Fibroblast of skin of right quadriceps (primary cell): ENCODE data around the gene FBP1.

ENCODE experiments used
- DNase-seq: peaks from one replicate; pipeline ENCODE4 v3.0.0-alpha.2; 2013

Gene FBP1

GRCh38 chr9:94639061-94639998 is at the start of gene FBP1:
Gene FBP1 (minus strand): TSS chr9:94639518. CDS start chr9:94639310, 208 bp downstream.
- DNase-seq = no peak

- DNase-seq = no peak
These were observed 48.1 kb upstream of the FBP1 start for GRCh38 chr9:94687451-94687850.

GRCh38 chr9:94685359-94685758 is 46.0 kb upstream of the FBP1 start:
- DNase-seq = no peak

- peak; percentile 76 for DNase-seq
These were observed 42.2 kb upstream of the FBP1 start for GRCh38 chr9:94681508-94681907.

GRCh38 chr9:94680621-94681020 is 41.3 kb upstream of the FBP1 start:
- no peak for DNase-seq

DNA sequence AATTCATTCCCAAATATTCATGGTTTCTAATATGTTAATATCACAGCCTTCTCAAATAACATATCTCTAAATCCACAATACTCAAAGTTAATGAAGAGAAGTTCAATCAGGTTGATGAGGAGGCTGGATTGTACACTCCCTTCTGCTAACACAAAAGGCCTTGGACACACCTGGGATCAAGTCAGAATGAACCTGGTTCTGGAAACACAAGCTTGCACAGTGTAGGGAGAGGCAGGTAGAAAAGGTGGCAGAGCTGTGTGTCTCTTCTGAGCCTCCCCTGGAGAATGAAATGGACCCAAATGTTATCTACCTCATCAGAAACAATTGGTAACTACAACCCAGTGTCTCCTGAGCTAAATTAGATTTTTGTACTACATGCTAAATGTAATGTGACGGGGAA is 40.7 kb upstream of the FBP1 start:
- no peak for DNase-seq

GRCh38 chr9:94679587-94679986 is 40.3 kb upstream of the FBP1 start:
- DNase-seq = no peak

GRCh38 chr9:94677929-94678328 is 38.6 kb upstream of the FBP1 start:
- no peak for DNase-seq

- DNase-seq = no peak
These were observed 37.3 kb upstream of the FBP1 start for GRCh38 chr9:94676446-94677131.

- peak; percentile 83 for DNase-seq
These were observed 35.9 kb upstream of the FBP1 start for GRCh38 chr9:94675008-94675881.

DNA sequence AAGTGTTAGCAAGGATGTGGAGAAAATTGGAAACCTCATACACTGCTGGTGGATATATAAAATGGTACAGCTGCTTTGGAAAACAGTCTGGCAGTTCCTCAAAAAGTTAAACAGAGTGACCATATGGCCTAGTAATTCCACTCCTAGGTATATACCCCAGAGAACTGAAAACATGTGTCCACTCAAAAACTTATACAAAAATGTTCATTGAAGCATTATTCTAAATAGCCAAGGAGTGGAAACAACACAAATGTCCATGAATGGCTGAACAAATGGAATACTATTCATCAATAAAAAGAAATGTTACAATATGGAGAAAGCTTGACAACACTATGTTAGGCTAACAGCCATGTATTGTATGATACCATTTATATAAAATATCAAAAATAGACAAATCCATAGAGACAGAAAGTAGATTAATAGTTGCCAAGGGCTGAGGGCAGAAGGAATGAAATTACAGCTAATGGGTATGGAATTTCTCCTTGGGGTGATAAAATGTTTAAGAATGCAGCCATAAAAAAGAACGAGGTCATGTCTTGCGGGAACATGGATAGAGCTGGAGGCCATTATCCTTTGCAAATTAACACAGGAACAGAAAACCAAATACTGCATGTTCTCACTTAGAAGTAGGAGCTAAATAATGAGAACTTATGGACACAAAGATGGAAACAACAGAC is 33.6 kb upstream of the FBP1 start:
- DNase-seq = peak; percentile 85

DNA sequence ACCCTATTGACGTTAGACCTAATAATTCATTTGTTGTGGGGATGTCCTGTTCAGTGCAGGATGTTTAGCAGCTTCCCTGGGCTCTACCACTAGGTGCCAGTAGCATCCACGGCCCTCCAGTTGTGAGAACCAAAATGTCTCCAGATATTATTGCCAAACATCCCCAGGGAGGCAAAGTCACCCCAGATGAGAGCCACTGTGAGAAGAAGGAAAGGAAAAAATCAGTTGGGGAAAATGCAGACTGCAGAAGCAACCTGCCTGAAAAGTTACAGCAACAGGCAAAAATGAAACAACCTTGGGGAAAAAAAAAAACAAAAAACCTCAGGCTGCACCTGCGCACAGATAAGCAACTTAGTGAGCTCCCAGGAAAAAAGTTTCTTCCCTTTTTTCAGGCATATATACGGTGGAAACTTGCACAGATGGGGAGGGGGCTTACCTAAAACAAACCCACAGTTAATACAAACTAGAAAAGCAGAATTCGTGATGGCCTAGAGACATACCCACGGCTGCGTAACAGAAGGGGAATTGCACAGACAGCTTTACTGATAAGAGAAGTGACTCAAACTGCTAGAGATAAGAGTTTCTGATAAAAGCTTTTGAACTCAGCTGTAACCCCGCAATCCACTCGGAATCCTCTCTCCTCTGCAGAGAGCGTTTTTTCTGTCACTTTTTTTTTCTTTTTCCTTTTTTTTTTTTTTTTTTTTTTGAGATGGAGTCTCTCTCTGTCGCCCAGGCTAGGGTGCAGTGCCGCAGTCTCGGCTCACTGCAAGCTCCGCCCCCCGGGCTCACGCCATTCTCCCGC is 29.8 kb upstream of the FBP1 start:
- DNase-seq = peak; percentile 75

- DNase-seq = no peak
These were observed 29.2 kb upstream of the FBP1 start for GRCh38 chr9:94668418-94668927.

GRCh38 chr9:94666364-94667099 is 27.2 kb upstream of the FBP1 start:
- DNase-seq = no peak

DNA sequence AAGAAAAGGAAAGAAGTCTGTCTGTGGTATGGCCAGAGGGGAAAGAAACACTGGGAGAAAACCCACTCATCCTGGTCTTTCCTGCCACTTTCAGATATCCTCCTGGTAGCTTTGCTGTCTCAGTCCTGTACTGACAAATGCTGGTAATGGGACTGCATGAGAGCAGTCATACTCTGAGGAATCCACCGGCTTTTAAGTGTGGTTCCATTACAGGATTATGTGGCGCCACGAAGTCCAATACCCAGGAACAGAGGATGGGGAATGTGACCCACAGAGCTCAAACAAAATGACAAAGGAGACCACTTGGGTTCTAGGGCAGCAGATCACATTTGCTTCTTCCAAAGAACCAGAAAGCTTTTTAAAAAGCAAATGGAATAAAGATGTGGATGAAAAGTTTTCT is 26.3 kb upstream of the FBP1 start:
- DNase-seq = peak; percentile 15

- no peak for DNase-seq
These were observed 25.5 kb upstream of the FBP1 start for GRCh38 chr9:94664801-94665200.

DNA sequence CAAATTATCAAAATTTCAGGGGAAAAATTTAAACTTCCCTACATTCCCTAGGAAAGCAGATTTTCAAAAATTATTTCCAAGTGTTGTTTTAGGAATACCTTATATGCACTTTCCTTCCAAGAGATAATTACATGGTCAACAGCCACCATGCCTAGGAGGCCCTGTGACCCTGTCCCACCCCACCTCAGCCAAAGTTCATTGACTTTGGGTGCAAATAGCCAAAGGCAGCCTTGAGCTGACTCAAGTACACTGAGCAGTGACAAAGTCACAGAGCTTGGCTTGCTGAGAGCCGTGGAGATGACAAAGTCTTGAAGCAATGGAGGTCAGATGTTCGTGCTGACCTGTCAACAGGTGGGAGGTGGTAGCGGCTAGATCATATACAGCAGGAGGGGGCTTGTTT is 24.3 kb upstream of the FBP1 start:
- DNase-seq = no peak

DNA sequence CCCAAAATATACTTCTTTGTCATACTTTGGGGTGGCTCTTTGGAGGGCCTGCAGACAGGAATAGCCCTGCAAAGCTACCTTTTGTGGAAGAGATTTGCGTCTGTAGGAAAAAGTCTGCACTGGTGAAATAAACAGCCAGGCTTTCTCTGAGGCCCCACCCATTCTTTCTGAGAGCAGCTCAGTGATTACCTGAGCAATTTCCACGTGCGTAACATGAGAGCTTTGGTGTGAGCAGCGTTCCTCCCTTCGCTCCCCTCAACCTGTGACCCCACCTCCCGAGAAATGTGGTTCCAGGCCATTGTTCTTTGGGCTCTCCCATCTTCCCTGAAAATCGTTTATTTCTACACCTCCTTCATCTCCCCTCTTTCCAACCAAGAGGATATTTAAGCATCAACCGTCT is 23.8 kb upstream of the FBP1 start:
- no peak for DNase-seq

- DNase-seq = no peak
These were observed 17.9 kb upstream of the FBP1 start for GRCh38 chr9:94657021-94657725.

DNA sequence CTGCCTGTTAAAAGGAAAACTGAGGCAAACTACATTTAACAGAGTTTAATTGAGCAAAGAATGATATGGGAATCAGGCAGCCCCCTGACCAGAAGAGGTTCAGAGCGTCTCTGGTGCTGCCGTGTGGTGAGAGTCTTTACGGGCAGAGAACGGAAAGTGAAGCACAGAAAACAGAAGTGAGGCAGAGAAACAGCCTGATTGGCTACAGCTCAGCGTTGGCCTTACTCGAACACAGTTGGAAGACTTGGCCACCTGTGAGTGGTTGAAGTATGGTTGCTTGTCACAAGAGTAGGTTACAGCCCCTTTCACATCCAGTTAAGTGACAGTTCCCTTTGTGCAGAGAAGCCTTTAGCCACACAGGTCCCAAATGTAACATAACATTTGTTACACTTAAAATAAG is 16.9 kb upstream of the FBP1 start:
- DNase-seq = no peak
